Liver (tissue), 9 donors: ENCODE measurements around the gene SERPINB13. TPM values are rescaled to one million over a fixed set of nuclear protein-coding genes. Genes with fewer than 3 reads are reported as not detected.

Experiments used
- DNase-seq: peaks from one replicate; pipeline ENCODE4 v3.0.0-alpha.2; 2017; ENCODE audit warnings: low spot score
- H3K27ac ChIP-seq, 2 donors: one replicate each; pipeline ENCODE4 v1.7.0; 2013; ENCODE audit warnings: inconsistent platforms in 2 of 2, low read length in 2 of 2, control low read depth in 1 of 2, low read depth in 1 of 2, mild to moderate bottlenecking in 1 of 2
- H3K27me3 ChIP-seq, 4 donors: one replicate each; pipeline versions ENCODE4 v1.6.1 to v1.7.0; 2013; ENCODE audit warnings: low read length in 3 of 4, inconsistent platforms in 1 of 4, mild to moderate bottlenecking in 1 of 4, moderate library complexity in 1 of 4; ENCODE audit not compliant: control insufficient read depth in 4 of 4, insufficient read depth in 4 of 4
- H3K36me3 ChIP-seq, 4 donors: one replicate each; pipeline versions ENCODE4 v1.6.1 to v1.7.0; 2013; ENCODE audit warnings: low read length in 3 of 4, mild to moderate bottlenecking in 3 of 4, low read depth in 1 of 4, moderate library complexity in 1 of 4; ENCODE audit not compliant: control insufficient read depth in 4 of 4, insufficient read depth in 3 of 4
- H3K4me1 ChIP-seq, 4 donors: one replicate each; pipeline versions ENCODE4 v1.6.1 to v1.7.0; 2013; ENCODE audit warnings: low read length in 3 of 4, mild to moderate bottlenecking in 3 of 4, moderate library complexity in 1 of 4; ENCODE audit not compliant: control insufficient read depth in 4 of 4, insufficient read depth in 4 of 4
- H3K4me3 ChIP-seq, 3 donors: one replicate each; pipeline versions ENCODE4 v1.6.1 to v1.7.0; 2013; ENCODE audit warnings: low read length in 3 of 3, control low read depth in 1 of 3, low read depth in 1 of 3, mild to moderate bottlenecking in 1 of 3
- H3K9ac ChIP-seq, 2 donors: one replicate each; pipeline ENCODE4 v1.7.0; 2013; ENCODE audit warnings: low read length in 2 of 2, mild to moderate bottlenecking in 2 of 2, moderate library complexity in 2 of 2, control low read depth in 1 of 2, low read depth in 1 of 2
- H3K9me3 ChIP-seq, 4 donors: one replicate each; pipeline versions ENCODE4 v1.6.1 to v1.7.0; 2013; ENCODE audit warnings: low read length in 3 of 4; ENCODE audit not compliant: control insufficient read depth in 4 of 4
- FOXA2 ChIP-seq: IDR thresholded peaks from 2 replicates; pipeline ENCODE4 v1.6.1; 2016; ENCODE audit warnings: antibody characterized with exemption
- GABPA ChIP-seq, 2 donors: IDR thresholded peaks in 1 of 2; conservative IDR thresholded peaks in 1 of 2; 2 replicates each; pipeline ENCODE4 v1.6.1; 2016; ENCODE audit warnings: antibody characterized with exemption in 2 of 2, mild to moderate bottlenecking in 1 of 2, moderate library complexity in 1 of 2
- HNF4A ChIP-seq, 2 donors: conservative IDR thresholded peaks; 2 replicates each; pipeline ENCODE4 v1.6.1; 2016; ENCODE audit warnings: antibody characterized with exemption in 2 of 2, mild to moderate bottlenecking in 2 of 2
- HNF4G ChIP-seq: IDR thresholded peaks from 2 replicates; pipeline ENCODE4 v1.6.1; 2016; ENCODE audit warnings: antibody characterized with exemption
- JUND ChIP-seq, 2 donors: IDR thresholded peaks; 2 replicates each; pipeline ENCODE4 v1.6.1; 2016; ENCODE audit warnings: antibody characterized with exemption in 2 of 2
- RAD21 ChIP-seq, 2 donors: IDR thresholded peaks; 2 replicates each; pipeline ENCODE4 v1.6.1; 2016; ENCODE audit warnings: antibody characterized with exemption in 2 of 2, mild to moderate bottlenecking in 2 of 2
- RXRA ChIP-seq, 2 donors: IDR thresholded peaks; 2 replicates each; pipeline ENCODE4 v1.6.1; 2017 to 2018; ENCODE audit warnings: antibody characterized with exemption in 2 of 2, mild to moderate bottlenecking in 1 of 2
- SP1 ChIP-seq: IDR thresholded peaks from 2 replicates; pipeline ENCODE4 v1.6.1; 2018; ENCODE audit warnings: antibody characterized with exemption, mild to moderate bottlenecking
- TAF1 ChIP-seq: conservative IDR thresholded peaks from 2 replicates; pipeline ENCODE4 v1.6.1; 2016; ENCODE audit warnings: antibody characterized with exemption, mild to moderate bottlenecking
- YY1 ChIP-seq: IDR thresholded peaks from 2 replicates; pipeline ENCODE4 v1.6.1; 2016; ENCODE audit warnings: antibody characterized with exemption, mild to moderate bottlenecking
- WGBS: extraction: QIAGEN DNeasy Blood & Tissue Kit; methylation state at CpG from one replicate; pipeline ENCODE4 v1.1.7; 2013; 5-methylcytosine and 5-hydroxymethylcytosine counted together
- polyA plus RNA-seq, 2 donors: library from polyadenylated mRNA; stranded (reverse) in 1 of 2; unstranded in 1 of 2; fragments of 200-250 nt in 1 of 2; fragments of >200 nt in 1 of 2; fragmentation: Nextera tagmentation in 1 of 2; extraction: Ambion mirVana in 1 of 2; gene quantifications; one replicate each; pipeline versions ENCODE4 v1.2.1 to v1.2.3, GENCODE V29; 2013 to 2015
- total RNA-seq, 2 donors: library from RNA; depleted of rRNA; stranded (reverse); fragments of >200 nt; gene quantifications; one replicate each; pipeline ENCODE4 v1.2.3, GENCODE V29; 2014
- TF ChIP-seq, protein P1 (sequence below): IDR thresholded peaks from 2 replicates; pipeline ENCODE4 v1.6.1; 2016; ENCODE audit warnings: antibody characterized with exemption, mild to moderate bottlenecking
- TF ChIP-seq, protein P2 (sequence below): fragments of 150-350 bp; IDR thresholded peaks from 2 replicates; pipeline ENCODE4 v1.5.1; 2017; ENCODE audit warnings: improper control_type of control experiment, low read depth, low read length; ENCODE audit not compliant: missing input control
- TF ChIP-seq, protein P3 (sequence below): IDR thresholded peaks from 2 replicates; pipeline ENCODE4 v1.6.1; 2016; ENCODE audit warnings: antibody characterized with exemption
- donor health status: healthy.
- donor health status: healthy.
- donor health status: healthy.
- donor health status: healthy.
- donor health status: healthy.

The SERPINB13 gene
- total and polyA plus RNA-seq, 4 donors = not detected

DNA sequence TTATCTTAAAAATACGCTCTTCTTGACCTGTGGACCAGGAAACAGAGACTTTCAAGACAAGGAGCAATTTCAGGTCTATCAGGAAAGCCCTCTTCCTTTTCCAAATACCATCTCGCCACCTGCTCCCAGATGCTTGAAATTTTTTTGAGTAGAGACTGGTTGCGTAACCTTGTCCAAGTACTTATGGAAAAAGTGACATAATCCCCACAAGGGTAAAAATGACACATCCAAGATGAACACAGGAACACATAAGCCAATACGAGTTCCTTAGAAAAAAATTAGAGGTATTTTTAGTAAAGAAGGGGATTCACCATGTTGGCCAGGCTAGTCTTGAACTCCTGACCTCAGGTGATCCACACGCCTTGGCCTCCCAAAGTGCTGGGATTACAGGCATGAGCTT lies 1.8 kb downstream of the SERPINB13 start:
- H3K9me3 ChIP-seq = no peaks in the 10 kb centered on the region
- no peak overlapping the region for H3K4me3 ChIP-seq
- no peak overlapping the region for H3K9ac ChIP-seq
- H3K4me1 ChIP-seq = no peaks in the 10 kb centered on the region
- no peak for DNase-seq
- no peaks in the 10 kb centered on the region for H3K27me3 ChIP-seq
- H3K36me3 ChIP-seq = no peaks in the 10 kb centered on the region
- TF ChIP-seq GABPA (IDR thresholded peaks at IDR 0.05 in 1 of 2, conservative IDR thresholded peaks at IDR 0.05 in 1 of 2) = no peak
- TF ChIP-seq, protein P1, sequence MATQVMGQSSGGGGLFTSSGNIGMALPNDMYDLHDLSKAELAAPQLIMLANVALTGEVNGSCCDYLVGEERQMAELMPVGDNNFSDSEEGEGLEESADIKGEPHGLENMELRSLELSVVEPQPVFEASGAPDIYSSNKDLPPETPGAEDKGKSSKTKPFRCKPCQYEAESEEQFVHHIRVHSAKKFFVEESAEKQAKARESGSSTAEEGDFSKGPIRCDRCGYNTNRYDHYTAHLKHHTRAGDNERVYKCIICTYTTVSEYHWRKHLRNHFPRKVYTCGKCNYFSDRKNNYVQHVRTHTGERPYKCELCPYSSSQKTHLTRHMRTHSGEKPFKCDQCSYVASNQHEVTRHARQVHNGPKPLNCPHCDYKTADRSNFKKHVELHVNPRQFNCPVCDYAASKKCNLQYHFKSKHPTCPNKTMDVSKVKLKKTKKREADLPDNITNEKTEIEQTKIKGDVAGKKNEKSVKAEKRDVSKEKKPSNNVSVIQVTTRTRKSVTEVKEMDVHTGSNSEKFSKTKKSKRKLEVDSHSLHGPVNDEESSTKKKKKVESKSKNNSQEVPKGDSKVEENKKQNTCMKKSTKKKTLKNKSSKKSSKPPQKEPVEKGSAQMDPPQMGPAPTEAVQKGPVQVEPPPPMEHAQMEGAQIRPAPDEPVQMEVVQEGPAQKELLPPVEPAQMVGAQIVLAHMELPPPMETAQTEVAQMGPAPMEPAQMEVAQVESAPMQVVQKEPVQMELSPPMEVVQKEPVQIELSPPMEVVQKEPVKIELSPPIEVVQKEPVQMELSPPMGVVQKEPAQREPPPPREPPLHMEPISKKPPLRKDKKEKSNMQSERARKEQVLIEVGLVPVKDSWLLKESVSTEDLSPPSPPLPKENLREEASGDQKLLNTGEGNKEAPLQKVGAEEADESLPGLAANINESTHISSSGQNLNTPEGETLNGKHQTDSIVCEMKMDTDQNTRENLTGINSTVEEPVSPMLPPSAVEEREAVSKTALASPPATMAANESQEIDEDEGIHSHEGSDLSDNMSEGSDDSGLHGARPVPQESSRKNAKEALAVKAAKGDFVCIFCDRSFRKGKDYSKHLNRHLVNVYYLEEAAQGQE = no peak
- TF ChIP-seq HNF4G = no peak
- no peak for TF ChIP-seq HNF4A (conservative IDR thresholded peaks at IDR 0.05)
- TF ChIP-seq TAF1 = no peak
- no peak for TF ChIP-seq SP1
- TF ChIP-seq, protein P2, sequence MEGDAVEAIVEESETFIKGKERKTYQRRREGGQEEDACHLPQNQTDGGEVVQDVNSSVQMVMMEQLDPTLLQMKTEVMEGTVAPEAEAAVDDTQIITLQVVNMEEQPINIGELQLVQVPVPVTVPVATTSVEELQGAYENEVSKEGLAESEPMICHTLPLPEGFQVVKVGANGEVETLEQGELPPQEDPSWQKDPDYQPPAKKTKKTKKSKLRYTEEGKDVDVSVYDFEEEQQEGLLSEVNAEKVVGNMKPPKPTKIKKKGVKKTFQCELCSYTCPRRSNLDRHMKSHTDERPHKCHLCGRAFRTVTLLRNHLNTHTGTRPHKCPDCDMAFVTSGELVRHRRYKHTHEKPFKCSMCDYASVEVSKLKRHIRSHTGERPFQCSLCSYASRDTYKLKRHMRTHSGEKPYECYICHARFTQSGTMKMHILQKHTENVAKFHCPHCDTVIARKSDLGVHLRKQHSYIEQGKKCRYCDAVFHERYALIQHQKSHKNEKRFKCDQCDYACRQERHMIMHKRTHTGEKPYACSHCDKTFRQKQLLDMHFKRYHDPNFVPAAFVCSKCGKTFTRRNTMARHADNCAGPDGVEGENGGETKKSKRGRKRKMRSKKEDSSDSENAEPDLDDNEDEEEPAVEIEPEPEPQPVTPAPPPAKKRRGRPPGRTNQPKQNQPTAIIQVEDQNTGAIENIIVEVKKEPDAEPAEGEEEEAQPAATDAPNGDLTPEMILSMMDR = no peak
- no peak for TF ChIP-seq YY1
- no peak for TF ChIP-seq RXRA (IDR thresholded peaks at IDR 0.05)
- no peak for TF ChIP-seq RAD21 (IDR thresholded peaks at IDR 0.05)
- TF ChIP-seq, protein P3, sequence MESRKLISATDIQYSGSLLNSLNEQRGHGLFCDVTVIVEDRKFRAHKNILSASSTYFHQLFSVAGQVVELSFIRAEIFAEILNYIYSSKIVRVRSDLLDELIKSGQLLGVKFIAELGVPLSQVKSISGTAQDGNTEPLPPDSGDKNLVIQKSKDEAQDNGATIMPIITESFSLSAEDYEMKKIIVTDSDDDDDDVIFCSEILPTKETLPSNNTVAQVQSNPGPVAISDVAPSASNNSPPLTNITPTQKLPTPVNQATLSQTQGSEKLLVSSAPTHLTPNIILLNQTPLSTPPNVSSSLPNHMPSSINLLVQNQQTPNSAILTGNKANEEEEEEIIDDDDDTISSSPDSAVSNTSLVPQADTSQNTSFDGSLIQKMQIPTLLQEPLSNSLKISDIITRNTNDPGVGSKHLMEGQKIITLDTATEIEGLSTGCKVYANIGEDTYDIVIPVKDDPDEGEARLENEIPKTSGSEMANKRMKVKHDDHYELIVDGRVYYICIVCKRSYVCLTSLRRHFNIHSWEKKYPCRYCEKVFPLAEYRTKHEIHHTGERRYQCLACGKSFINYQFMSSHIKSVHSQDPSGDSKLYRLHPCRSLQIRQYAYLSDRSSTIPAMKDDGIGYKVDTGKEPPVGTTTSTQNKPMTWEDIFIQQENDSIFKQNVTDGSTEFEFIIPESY = no peak
- WGBS = 79% methylated on average over 5 of the region's 5 CpGs
- H3K27ac ChIP-seq = no peak overlapping the region

DNA sequence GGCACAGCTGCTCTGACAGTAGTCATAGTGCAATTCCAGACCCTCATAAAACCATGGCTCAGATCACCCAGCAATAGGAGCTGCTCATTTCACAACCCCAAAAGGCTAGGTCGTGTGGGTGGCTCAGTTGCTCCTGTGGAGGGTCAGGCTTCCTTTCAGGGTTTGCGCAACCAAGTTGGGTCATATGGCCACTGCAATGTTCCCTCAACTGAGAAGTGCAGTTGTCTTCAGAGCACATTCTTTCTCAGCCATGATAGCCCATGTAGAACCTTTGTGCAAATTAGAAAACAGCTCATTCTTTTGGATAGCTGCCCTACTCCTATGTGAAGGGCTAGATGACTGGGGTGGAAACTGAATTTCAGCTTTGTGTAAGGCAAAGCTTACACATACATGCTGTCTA lies 3.2 kb downstream of the SERPINB13 start:
- no peak overlapping the region for H3K9ac ChIP-seq
- no peak for DNase-seq
- H3K27ac ChIP-seq = no peak overlapping the region
- no peak overlapping the region for H3K4me3 ChIP-seq
- TF ChIP-seq RXRA (IDR thresholded peaks at IDR 0.05) (no peak), GABPA (IDR thresholded peaks at IDR 0.05 in 1 of 2, conservative IDR thresholded peaks at IDR 0.05 in 1 of 2) (no peak), TAF1 (no peak), FOXA2 (no peak), JUND (IDR thresholded peaks at IDR 0.05) (no peak), RAD21 (IDR thresholded peaks at IDR 0.05) (no peak), HNF4G (no peak)
- whole genome bisulfite sequencing = 70% methylated on average over 2 of the region's 2 CpGs
- H3K36me3 ChIP-seq = no peaks in the 10 kb centered on the region
- no peaks in the 10 kb centered on the region for H3K4me1 ChIP-seq
- H3K9me3 ChIP-seq = no peaks in the 10 kb centered on the region
- H3K27me3 ChIP-seq = no peaks in the 10 kb centered on the region
